Stimulated activated CD8-positive, alpha-beta memory T cell treated with anti-CD3 and anti-CD28 coated beads, Interleukin-2, amount 100 ng/mL, for 1 hour (primary cell): Measurements from ENCODE around the gene ZNF562.

Experiments
- DNase-seq, 2 donors: peaks; one replicate each; pipeline ENCODE4 v3.0.0-alpha.2; 2020; ENCODE audit warnings: low read depth in 2 of 2

Gene ZNF562

DNA sequence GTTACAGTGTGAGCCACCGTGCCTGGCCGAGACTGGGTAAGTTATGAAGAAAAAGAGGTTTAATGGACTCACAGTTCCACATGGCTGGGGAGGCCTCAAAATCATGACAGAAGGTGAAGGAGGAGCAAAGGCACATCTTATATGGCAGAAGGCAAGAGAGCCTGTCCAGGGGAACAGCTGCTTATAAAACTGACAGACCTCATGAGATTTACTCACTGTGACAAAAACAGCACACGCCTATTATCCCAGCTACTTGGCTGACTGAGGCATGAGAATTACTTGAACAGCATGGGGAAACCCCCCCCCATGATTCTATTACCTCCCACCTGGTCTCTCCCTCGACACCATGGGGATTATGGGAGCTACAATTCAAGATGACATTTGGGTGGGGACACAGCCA lies 30.4 kb downstream of the ZNF562 start:
- no peak for DNase-seq

GRCh38 chr19:9641810-9642209 lies 33.1 kb downstream of the ZNF562 start:
- DNase-seq = no peak

DNA sequence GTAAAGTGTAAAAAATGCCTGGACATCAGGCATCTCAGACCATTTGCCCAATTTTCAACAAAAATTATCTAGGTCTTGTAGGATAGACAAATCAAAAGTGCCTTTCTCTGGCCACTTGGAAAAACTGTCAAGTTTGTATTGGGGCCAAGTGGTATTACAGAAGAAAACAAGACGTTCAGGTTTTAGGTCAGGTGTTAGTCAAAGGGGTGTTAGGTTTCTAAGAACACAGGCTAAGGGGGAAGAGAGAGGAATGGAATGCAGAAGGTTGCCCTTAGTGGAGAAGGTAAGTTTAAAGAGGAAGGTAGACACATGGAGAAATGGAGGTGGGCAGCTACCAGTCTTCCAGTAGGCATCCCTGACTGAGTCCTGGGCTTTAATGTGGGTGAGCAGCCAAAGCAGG lies 33.9 kb downstream of the ZNF562 start:
- DNase-seq = no peak

- no peak for DNase-seq
Observed at GRCh38 chr19:9636018-9636417, 38.9 kb downstream of the ZNF562 start.

DNA sequence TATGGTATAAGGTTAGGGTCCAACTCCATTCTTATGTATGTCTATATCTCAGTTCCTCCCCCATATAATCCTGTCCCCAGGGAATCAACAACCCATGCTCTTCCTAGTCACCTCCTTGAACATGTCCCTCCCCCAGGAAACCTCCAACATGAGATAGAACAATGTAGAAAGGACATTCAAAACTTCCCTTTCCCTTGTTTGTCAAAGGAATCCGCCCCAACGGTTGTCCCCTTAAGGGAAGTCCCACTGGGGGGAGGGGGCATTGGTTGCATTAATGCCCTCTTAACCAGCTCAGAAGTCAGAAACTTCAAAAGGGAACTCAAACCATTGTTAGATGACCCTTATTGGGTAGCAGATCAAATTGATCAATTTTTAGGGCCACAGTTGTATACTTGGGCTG lies 47.0 kb downstream of the ZNF562 start:
- DNase-seq = no peak

DNA sequence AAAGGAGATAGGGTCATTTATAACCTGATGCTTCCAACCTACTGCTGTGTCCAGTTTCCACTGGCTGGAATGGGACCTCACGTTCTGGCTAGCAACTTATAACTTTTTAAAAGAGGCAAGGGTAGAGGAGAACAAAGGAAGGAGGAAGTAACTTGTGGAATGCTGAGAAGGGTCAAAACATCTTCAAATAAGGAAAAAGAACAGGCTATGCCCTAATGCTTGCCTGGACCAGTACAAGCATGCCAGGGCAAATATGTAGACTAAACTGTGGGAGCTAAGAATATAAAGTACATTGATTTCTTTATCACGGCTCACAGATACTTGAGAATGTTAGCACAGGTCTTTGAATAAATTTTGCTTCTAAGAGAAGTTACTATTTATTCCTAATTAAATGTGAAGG lies 52.4 kb downstream of the ZNF562 start:
- DNase-seq = no peak

DNA sequence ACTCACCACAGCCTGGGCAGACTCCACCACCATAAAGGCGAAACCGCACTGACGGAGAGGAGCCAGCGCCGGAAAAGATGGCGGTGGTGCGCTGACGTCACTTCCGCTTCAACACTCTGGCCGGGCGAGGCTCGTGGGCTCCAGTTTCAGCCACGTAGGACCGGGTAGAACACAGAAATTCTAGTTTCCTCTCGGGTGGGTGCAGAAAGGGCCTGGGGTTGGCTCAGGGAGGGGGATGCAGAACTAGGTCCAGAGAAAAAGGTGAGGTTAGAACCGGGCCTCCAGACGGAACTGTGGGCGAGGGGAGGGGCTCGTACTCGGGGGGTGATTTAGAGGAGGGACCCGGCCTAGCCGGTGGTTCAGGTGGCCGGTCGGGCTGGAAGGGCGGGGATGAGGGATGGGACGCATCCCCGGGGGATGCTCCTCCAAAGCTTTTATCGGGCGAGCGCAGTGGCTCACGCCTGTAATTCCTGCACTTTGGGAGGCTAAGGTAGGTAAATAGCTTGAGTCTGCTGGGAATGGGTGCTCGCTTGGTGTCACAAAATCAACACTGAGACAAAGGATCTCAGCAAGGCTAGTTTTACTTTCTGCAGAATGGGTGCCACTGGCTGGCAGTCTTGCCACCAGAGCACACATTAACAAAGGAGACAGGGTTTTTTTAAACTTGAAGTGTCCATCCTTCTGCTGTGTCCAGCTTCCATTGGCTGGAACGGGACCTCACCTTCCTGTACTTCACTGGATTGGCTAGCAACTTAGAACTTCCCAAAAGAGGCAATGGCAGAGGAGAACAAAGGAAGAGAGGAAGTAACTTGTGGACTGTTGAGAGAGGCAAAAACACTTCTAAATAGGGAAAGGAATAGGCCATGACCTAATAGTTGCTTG lies 53.5 kb downstream of the ZNF562 start, which contains the start of gene ZNF561:
Gene ZNF561, minus strand, starts transcription at position 77 of the 882 bp plus-strand sequence. CDS start 1,776 bp downstream, outside the sequence.
- peak; percentile 79 to 80 for DNase-seq

DNA sequence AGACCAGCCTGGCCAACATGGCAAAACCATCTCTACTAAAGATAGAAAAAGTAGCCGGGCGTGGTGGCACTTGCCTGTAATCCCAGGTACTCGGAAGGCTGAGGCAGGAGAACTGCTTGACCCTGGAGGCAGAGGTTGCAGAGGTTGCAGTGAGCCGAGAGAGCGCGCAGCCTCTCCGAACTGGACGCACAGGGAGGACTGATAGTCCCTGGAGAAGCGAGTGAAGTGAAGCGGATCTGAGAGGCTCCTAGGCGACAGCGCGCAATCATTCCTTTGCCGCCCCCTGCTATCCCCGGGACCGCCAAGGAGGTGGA lies 54.1 kb downstream of the ZNF562 start:
- no peak for DNase-seq

GRCh38 chr19:9615844-9616243 lies 59.1 kb downstream of the ZNF562 start:
- no peak for DNase-seq

DNA sequence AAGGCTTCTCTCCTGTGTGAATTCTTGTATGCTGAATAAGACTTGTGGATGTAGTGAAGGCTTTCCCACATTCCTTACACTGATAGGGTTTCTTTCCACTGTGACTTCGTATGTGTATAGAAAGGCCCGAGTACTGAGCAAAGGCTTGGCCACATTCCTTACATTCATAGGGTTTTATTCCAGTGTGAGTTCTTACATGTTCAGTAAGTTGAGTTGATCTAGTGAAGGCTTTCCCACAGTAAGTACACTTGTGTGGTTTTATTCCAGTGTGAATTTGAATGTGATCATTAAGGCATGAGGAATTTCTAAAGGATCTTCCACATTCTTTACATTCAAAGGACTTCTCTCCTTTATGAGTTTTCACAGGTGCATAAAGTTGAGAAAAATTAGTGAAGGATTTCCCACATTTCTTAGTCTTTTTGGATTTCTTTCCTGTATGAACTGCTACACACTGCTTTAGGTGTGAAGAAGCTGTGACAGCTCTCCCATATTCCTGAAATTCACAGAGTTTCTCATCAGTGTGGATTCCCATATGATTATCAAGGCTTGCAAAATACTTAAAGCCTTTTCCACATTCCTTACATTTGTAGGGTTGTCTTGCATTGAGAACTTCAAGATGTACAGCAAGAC lies 64.3 kb downstream of the ZNF562 start:
- no peak for DNase-seq

GRCh38 chr19:9608912-9609311 lies 66.0 kb downstream of the ZNF562 start:
- DNase-seq = no peak

DNA sequence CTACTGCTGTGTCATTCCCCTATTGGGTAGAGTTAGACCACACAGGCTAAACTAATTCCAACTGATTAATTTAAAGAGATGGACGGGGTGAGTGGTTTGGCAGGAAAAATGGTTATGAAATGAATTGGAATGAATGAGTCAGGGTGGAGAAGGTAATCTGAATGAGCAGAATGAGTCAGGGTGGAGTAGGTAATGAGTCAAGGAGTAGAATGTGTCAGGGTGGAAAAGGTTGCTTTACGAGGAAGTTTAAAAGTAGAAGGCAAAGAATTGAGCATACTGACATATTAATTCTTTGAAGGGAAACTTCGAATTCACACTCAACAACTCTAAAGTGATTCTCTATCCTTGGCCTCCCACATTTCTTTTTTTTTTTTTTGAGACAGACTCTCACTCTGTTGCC lies 77.9 kb downstream of the ZNF562 start:
- no peak for DNase-seq
